ENCODE data around the gene TTC39A. TPM values are rescaled to one million over a fixed set of nuclear protein-coding genes. Genes with fewer than 3 reads are reported as not detected.
A peak's percentile ranks its signal among the peaks of the same experiment; 100 is the strongest.

The TTC39A gene
- total and polyA plus RNA-seq, 2 donors from 2014 or later, result 31.4 to 70.1 TPM

DNA sequence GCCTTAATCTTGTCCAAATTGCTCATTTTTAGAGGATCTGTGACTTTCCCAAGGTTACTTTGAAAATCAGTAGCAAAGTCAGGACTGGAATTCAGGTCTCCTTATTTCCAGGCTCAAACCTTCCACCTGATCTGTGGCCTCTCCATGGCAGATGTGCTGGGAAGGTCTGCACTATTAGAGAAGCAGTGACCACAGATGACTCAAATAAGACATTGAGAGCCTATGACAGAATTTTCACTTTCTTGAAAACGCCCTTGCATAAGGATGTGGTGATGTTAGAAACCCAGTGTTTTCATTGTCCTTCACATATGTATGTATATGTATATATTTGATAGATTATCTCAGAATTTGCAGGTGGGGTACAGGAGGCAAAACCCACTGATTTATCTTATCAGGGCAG is 45.3 kb downstream of the TTC39A start:
- Histone ChIP-seq H3K27ac (ENCODE audit: low read depth in 2 of 2, low read length in 2 of 2) (no peak overlapping the region), H3K4me1 (ENCODE audit: control insufficient read depth in 2 of 3, insufficient read depth in 2 of 3, low read depth in 1 of 3, low read length in 3 of 3) (peaks cover 0 to 11% (median 4%) of the 10 kb centered on the region in 3 donors), H3K27me3 (ENCODE audit: control insufficient read depth, insufficient read depth, low read length) (no peaks in the 10 kb centered on the region), H3K4me3 (ENCODE audit: low read length in 3 of 3) (no peak overlapping the region), H3K9ac (ENCODE audit: low read length in 3 of 3) (no peak overlapping the region), H3K36me3 (ENCODE audit: control insufficient read depth in 2 of 3, insufficient read depth in 3 of 3, low read length in 3 of 3) (peaks cover 0 to 3% (median 0%) of the 10 kb centered on the region in 3 donors), H3K9me3 (ENCODE audit: control insufficient read depth in 2 of 3, insufficient read depth in 1 of 3, low read length in 3 of 3) (no peaks in the 10 kb centered on the region)
- intact Hi-C loops (cut with DNase I), result no loop called here
- TF ChIP-seq, protein P1, sequence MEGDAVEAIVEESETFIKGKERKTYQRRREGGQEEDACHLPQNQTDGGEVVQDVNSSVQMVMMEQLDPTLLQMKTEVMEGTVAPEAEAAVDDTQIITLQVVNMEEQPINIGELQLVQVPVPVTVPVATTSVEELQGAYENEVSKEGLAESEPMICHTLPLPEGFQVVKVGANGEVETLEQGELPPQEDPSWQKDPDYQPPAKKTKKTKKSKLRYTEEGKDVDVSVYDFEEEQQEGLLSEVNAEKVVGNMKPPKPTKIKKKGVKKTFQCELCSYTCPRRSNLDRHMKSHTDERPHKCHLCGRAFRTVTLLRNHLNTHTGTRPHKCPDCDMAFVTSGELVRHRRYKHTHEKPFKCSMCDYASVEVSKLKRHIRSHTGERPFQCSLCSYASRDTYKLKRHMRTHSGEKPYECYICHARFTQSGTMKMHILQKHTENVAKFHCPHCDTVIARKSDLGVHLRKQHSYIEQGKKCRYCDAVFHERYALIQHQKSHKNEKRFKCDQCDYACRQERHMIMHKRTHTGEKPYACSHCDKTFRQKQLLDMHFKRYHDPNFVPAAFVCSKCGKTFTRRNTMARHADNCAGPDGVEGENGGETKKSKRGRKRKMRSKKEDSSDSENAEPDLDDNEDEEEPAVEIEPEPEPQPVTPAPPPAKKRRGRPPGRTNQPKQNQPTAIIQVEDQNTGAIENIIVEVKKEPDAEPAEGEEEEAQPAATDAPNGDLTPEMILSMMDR (IDR thresholded peaks at IDR 0.05; ENCODE audit: borderline replicate concordance, extremely low read depth, insufficient read depth), result no peak
- no peak for FAIRE-seq
- DNase-seq, result no peak

DNA sequence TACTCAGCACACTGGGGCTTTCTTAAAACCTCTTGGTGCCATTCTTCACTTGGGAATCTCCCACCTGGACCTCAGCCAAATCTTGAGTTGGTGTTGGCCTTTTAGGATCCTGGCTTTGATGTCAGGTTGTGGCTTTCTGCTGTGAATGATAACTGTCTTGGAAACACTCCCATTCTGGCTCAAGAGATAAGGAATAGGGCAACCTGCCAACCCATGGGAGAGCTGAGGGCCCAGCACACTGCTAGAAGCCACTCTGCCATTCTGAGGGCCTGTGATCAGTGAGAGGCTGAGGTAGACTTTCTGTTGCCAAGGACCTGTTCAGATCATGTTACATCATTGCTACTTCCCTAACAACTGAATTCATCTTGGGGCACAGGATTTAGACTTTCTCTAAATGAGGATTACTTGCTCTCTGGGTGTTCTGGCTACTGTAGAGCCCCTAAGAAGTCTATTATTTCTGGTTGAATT is 45.8 kb downstream of the TTC39A start:
- DNase-seq, result peak in 2 of 5 donors; percentile 23 to 32
- no peaks in the 10 kb centered on the region for H3K9me3 ChIP-seq (ENCODE audit: control insufficient read depth in 2 of 3, insufficient read depth in 1 of 3, low read length in 3 of 3)
- no peak overlapping the region for H3K27ac ChIP-seq (ENCODE audit: low read depth in 2 of 2, low read length in 2 of 2)
- TF ChIP-seq, protein P1 (IDR thresholded peaks at IDR 0.05; ENCODE audit: borderline replicate concordance, extremely low read depth, insufficient read depth), result no peak
- no peaks in the 10 kb centered on the region for H3K27me3 ChIP-seq (ENCODE audit: control insufficient read depth, insufficient read depth, low read length)
- peaks cover 0 to 11% (median 4%) of the 10 kb centered on the region in 3 donors for H3K4me1 ChIP-seq (ENCODE audit: control insufficient read depth in 2 of 3, insufficient read depth in 2 of 3, low read depth in 1 of 3, low read length in 3 of 3)
- no peak overlapping the region for H3K4me3 ChIP-seq (ENCODE audit: low read length in 3 of 3)
- H3K36me3 ChIP-seq (ENCODE audit: control insufficient read depth in 2 of 3, insufficient read depth in 3 of 3, low read length in 3 of 3), result peaks cover 0 to 2% (median 0%) of the 10 kb centered on the region in 3 donors
- H3K9ac ChIP-seq (ENCODE audit: low read length in 3 of 3), result no peak overlapping the region
- intact Hi-C loops (cut with DNase I), result no loop called here
- FAIRE-seq, result no peak

DNA sequence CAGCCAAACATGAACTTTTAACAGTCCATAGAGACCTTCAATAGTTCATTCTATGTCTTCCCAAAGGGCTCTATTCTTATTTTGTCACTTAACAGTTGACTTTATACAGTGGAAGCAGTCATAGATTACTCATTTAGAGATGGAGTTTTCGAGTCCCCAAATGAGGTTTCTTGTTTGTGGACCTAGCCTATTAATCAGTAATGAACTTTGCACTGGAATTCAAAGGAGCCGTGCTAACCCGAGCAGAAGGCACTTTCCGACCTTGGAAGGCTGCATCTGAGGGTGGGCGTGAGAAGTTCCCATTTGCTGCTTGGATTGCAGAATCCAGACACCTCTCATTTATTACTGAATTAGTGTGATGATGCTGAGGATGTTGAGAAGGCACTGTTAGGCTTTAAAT is 46.4 kb downstream of the TTC39A start:
- intact Hi-C loops (cut with DNase I), result no loop called here
- Histone ChIP-seq H3K4me3 (ENCODE audit: low read length in 3 of 3) (no peak overlapping the region), H3K27ac (ENCODE audit: low read depth in 2 of 2, low read length in 2 of 2) (no peak overlapping the region), H3K4me1 (ENCODE audit: control insufficient read depth in 2 of 3, insufficient read depth in 2 of 3, low read depth in 1 of 3, low read length in 3 of 3) (peaks cover 0 to 11% (median 4%) of the 10 kb centered on the region in 3 donors), H3K27me3 (ENCODE audit: control insufficient read depth, insufficient read depth, low read length) (no peaks in the 10 kb centered on the region), H3K36me3 (ENCODE audit: control insufficient read depth in 2 of 3, insufficient read depth in 3 of 3, low read length in 3 of 3) (peaks cover 0 to 2% (median 0%) of the 10 kb centered on the region in 3 donors), H3K9ac (ENCODE audit: low read length in 3 of 3) (no peak overlapping the region), H3K9me3 (ENCODE audit: control insufficient read depth in 2 of 3, insufficient read depth in 1 of 3, low read length in 3 of 3) (no peaks in the 10 kb centered on the region)
- no peak for FAIRE-seq
- peak in 2 of 5 donors; percentile 48 to 59 for DNase-seq
- TF ChIP-seq, protein P1 (IDR thresholded peaks at IDR 0.05; ENCODE audit: borderline replicate concordance, extremely low read depth, insufficient read depth), result no peak

DNA sequence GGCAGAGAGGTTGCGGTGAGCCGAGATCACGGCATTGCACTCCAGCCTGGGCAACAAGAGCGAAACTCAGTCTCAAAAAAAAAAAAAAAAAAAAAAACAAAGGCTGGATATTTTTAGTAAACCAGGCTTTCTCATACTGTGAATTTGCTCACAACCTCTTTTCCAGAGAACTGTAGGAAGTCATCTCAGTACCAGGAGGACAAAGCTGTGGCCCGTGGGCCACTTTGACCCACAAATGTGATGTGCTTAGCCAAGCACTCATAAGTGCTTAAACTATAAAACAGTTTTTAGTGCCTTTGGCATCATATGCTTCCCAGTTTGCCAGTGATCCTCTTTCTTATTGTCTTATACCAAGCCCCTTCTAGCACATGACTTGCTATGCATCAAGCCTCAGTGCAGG is 47.8 kb downstream of the TTC39A start:
- H3K4me1 ChIP-seq (ENCODE audit: control insufficient read depth in 2 of 3, insufficient read depth in 2 of 3, low read depth in 1 of 3, low read length in 3 of 3), result peaks cover 0 to 11% (median 0%) of the 10 kb centered on the region in 3 donors
- H3K27me3 ChIP-seq (ENCODE audit: control insufficient read depth, insufficient read depth, low read length), result no peaks in the 10 kb centered on the region
- no peak overlapping the region for H3K27ac ChIP-seq (ENCODE audit: low read depth in 2 of 2, low read length in 2 of 2)
- DNase-seq (no peak), FAIRE-seq (no peak)
- intact Hi-C loops (cut with DNase I), result no loop called here
- TF ChIP-seq, protein P1 (IDR thresholded peaks at IDR 0.05; ENCODE audit: borderline replicate concordance, extremely low read depth, insufficient read depth), result no peak
- no peak overlapping the region for H3K4me3 ChIP-seq (ENCODE audit: low read length in 3 of 3)
- H3K9me3 ChIP-seq (ENCODE audit: control insufficient read depth in 2 of 3, insufficient read depth in 1 of 3, low read length in 3 of 3), result no peaks in the 10 kb centered on the region
- no peak overlapping the region for H3K9ac ChIP-seq (ENCODE audit: low read length in 3 of 3)
- H3K36me3 ChIP-seq (ENCODE audit: control insufficient read depth in 2 of 3, insufficient read depth in 3 of 3, low read length in 3 of 3), result no peaks in the 10 kb centered on the region
